GM19397 (cell line): Measurements from ENCODE around the gene KHNYN.
"Not testable (repeated sequence)": the region's sequence is repeated elsewhere in the genome, so short reads cannot be mapped to it uniquely, and the experiment has no call there.

Experiments used
- ATAC-seq: cut with Tn5 transposase; IDR thresholded peaks from one replicate; pipeline ENCODE4 v1.9.1; 2021; ENCODE audit warnings: mild to moderate bottlenecking, moderate library complexity; ENCODE audit not compliant: unreplicated experiment

KHNYN gene

GRCh38 chr14:24437020-24437735, 7.4 kb downstream of the KHNYN start:
- no peak for ATAC-seq

GRCh38 chr14:24437736-24438067, 7.9 kb downstream of the KHNYN start:
- ATAC-seq, result no peak

- ATAC-seq, result no peak
These were observed 8.7 kb downstream of the KHNYN start for GRCh38 chr14:24438223-24439097.

- ATAC-seq, result no peak
These were observed 9.5 kb downstream of the KHNYN start for GRCh38 chr14:24439257-24439656.

- ATAC-seq, result no peak
These were observed 10.3 kb downstream of the KHNYN start for GRCh38 chr14:24439830-24440605.

GRCh38 chr14:24440606-24441399, 11.0 kb downstream of the KHNYN start:
- no peak for ATAC-seq

GRCh38 chr14:24441485-24441884, 11.7 kb downstream of the KHNYN start:
- no peak for ATAC-seq

- ATAC-seq, result no peak
These were observed 12.1 kb downstream of the KHNYN start for GRCh38 chr14:24441904-24442239.

- ATAC-seq, result peak; percentile 89
These were observed 12.7 kb downstream of the KHNYN start, which contains the start of gene SDR39U1 for GRCh38 chr14:24442240-24443052. SDR39U1 (minus strand) TSS chr14:24442776; CDS start chr14:24442769, 7 bp downstream.

- ATAC-seq, result no peak
These were observed 13.4 kb downstream of the KHNYN start for GRCh38 chr14:24443053-24443665.

- ATAC-seq, result not testable (repeated sequence)
These were observed 21.1 kb downstream of the KHNYN start for GRCh38 chr14:24450828-24451227.

- no peak for ATAC-seq
These were observed 27.2 kb downstream of the KHNYN start for GRCh38 chr14:24456980-24457379.

- no peak for ATAC-seq
These were observed 29.0 kb downstream of the KHNYN start for GRCh38 chr14:24458736-24459135.

- ATAC-seq, result no peak
These were observed 29.6 kb downstream of the KHNYN start for GRCh38 chr14:24459331-24459730.

GRCh38 chr14:24461336-24461735, 31.6 kb downstream of the KHNYN start:
- no peak for ATAC-seq

GRCh38 chr14:24463017-24463883, 33.5 kb downstream of the KHNYN start:
- no peak for ATAC-seq

- no peak for ATAC-seq
These were observed 34.4 kb downstream of the KHNYN start for GRCh38 chr14:24463884-24464785.
